DMS53 (cell line): ENCODE results near the gene ACOX1.

Source experiments
- DNase-seq: peaks from one replicate; lab custom pipeline; 2025; lab: John Stamatoyannopoulos, UW

The ACOX1 gene

GRCh38 chr17:76008630-76009425, 29.9 kb upstream of the ACOX1 start:
- DNase-seq, result no peak

- no peak for DNase-seq
Measured at GRCh38 chr17:76008208-76008607, 29.2 kb upstream of the ACOX1 start.

- no peak for DNase-seq
Measured at GRCh38 chr17:76007850-76008165, 28.8 kb upstream of the ACOX1 start.

DNA sequence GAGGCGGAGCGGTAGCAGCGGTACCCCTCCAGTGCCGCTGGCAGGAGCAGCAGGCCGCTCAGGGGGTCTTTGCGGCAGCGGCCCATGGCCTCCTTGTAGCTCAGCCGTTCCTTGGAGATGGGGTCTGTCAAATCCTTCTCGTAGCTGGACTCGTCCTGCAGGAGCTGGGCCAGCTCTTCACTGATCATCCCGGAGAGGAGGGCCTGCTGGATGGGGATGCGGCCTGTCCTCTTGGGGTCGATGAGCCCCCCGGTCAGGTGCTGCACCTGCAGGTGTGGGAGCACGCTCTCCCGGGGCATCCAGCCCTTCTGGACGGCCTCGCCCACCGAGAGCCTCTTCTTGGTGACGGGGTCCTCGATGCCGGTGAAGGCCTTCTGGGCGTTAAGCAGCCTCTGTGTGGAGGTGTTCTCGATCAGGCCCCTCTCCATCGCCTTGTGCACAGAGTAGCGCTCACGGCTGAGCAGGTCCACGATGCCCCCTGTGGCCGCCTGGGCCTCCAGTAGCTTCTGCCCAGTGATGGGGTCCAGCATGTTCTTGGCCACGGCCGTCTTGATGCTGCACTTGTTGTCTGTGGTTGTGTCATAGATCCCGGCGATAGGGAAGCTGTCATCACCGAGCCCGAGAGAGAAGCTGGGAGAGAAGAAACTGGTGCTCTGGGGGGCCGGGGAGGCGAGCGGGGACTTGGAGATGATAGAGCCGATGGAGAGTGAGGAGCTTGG, 28.3 kb upstream of the ACOX1 start:
- DNase-seq, result no peak

DNA sequence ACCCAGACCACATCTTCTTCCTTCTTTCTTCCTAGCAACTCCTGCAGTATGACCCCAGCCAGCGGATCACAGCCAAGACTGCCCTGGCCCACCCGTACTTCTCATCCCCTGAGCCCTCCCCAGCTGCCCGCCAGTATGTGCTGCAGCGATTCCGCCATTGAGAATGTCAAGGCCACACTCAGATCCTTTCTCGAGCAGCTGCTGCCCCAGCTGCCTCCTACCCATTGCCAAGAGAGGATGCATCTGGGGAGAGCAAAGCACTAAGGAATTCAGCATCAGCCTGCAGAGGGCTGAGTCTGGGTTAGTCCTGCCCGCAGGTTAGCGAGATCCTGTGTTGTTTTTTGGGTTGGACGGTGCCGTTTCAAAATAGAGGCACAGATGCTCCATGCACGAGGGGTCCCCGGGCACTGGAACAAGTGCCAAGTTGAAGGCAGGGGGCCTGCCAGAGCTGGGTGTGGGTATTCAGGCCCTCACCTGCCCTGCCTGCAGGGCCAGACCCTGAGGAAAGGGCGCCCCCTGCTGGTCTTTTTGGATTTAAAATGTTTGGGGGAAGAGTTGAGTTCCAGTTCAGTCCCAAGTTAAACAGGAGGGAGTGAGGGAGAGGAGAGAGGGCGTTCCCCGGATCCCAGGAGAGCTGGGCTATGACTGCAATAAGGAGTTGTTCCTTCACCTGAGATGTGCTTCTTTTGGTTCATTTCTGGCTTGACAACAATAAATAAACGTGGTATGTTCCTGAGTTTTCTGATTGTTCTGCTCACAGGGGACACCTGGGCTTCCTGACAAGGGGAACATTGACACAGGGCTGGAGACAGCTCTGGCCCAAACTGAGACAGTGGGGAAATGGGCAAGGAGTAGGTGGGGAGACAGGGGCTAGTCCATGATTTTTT, 26.5 kb upstream of the ACOX1 start:
- peak; percentile 89 for DNase-seq

DNA sequence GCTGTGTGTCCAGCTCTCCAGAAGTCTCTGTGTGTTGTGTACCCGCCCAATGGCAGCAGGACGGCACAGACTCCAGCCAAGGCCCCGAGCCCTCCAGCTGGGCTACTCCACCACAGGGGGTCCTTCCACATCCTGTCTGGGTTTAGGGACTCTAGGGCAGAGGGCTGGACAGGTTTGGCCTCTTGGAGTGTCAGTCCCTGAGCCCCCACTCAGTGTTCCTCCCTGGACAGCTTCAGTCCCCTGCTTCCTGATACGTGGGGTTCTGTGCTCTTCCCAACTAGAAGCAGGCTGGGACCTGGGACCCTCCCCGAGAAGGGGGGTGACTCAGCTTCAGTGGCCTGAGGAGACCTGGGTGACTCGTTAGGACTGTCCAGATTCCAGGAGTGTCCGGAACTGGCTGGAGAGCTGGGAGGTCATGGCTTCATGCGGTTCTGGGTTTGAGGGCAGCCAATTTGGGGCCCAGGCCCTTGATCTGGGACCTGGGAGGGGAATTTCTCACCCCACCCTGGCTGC, 25.8 kb upstream of the ACOX1 start:
- no peak for DNase-seq

DNA sequence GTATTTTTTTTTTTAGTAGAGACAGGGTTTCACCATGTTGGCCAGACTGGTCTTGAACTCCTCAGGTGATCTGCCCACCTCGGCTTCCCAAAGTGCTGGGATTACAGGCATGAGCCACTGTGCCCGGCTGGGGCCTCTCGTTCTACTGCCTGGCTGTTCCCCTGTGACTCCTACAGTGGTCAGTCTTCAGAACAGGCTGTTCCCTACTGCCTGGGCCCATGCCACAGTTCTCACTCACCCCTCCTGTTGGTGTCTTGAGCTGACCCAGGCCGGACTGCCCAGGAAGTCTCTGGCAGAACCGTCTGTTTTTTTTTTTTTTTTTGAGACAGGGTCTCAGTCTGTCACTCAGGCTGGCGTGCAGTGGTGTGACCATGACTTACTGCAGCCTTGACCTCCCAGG, 24.9 kb upstream of the ACOX1 start:
- no peak for DNase-seq

GRCh38 chr17:76002100-76002499, 23.1 kb upstream of the ACOX1 start:
- no peak for DNase-seq

- no peak for DNase-seq
Measured at GRCh38 chr17:76000755-76001521, 22.0 kb upstream of the ACOX1 start, which contains the start of gene CDK3. Gene CDK3, plus strand, starts transcription at chr17:76000855. Its CDS starts 571 bp downstream, at chr17:76001426.

GRCh38 chr17:76000016-76000754, 21.2 kb upstream of the ACOX1 start:
- DNase-seq, result peak; percentile 61

GRCh38 chr17:75998327-75998795, 19.4 kb upstream of the ACOX1 start:
- no peak for DNase-seq

DNA sequence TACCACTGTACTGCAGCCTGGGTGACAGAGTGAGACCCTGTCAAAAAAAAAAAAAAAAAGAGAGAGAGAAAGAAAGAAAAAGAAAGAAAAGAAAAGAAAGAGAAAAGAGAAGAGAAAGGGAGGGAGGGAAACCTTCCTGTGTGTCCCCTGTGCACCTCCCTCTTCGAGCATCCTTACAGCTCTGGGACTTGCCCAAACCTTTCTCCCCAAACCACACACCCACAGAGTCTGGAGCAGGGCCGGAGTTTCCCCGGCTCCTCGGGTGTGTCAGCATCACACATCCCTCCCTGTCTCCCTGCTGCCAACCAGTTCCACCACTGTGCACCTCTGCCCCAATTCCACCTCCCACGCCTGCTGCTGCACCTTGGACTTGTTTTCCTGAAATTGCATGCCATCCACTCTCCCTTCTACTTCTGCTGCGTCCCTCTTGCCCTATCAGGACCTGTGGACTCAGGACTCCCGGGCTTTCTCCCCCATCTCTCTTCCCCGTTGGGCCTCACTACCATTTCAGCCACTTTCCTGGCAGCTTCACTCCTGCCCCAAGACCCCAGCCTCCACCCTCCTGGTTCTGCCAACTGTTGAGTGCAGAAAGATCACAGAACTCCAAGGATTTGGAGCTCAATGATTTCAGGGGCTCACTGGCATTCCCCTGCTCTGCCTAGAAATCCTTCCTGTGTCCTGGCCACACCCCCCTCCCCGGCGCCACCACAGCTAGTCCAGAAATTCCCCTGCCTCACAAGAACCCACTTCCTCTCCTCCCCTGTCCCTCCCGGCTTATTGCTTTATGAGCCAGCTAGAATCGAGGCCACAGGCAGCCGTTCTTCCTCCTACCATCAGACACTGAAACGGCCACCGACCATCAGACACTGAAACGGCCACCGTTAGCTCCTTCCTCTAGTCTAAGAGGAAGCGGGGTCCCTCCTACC, 18.0 kb upstream of the ACOX1 start:
- no peak for DNase-seq

- DNase-seq, result no peak
Measured at GRCh38 chr17:75995385-75995925, 16.5 kb upstream of the ACOX1 start.

- no peak for DNase-seq
Measured at GRCh38 chr17:75994802-75995370, 15.9 kb upstream of the ACOX1 start.

DNA sequence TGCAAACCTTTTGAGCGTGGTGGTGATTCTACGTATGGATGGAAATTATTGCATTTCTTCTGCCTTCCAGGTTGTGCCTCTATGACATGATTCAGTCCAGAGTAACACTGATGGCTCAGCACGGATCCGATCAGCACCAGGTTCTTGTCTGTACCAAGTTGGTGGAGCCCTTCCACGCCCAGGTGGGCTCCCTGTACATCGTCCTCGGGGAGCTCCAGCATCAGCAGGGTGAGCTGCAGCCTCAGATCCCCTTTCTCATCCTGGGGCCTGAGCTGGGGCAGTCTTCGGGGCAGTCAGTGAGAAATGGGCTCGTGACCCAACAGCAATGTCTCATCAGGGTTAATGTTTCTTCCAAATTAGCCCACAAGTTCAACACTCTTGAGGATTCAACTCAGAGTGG, 12.4 kb upstream of the ACOX1 start:
- DNase-seq, result no peak

DNA sequence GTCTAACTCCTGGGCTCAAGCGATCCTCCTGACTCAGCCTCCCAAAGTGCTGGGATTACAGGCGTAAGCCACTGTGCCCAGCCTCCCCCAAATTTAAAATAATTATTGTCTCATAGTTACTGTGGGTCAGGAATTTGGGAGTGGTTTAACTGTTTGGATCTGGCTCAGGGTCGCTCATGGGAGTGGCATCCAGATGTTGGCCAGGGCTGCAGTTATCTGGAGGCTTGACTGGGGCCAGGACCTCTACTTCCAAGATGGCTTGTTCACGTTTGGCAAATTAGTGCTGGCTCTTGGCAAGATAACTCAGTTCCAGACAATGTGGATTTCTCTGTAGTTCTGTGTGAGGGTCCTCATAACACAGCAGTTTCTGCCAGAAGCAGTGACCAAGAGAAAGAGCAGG, 8.1 kb upstream of the ACOX1 start:
- DNase-seq, result no peak

- DNase-seq, result no peak
Measured at GRCh38 chr17:75985986-75986385, 7.0 kb upstream of the ACOX1 start.

DNA sequence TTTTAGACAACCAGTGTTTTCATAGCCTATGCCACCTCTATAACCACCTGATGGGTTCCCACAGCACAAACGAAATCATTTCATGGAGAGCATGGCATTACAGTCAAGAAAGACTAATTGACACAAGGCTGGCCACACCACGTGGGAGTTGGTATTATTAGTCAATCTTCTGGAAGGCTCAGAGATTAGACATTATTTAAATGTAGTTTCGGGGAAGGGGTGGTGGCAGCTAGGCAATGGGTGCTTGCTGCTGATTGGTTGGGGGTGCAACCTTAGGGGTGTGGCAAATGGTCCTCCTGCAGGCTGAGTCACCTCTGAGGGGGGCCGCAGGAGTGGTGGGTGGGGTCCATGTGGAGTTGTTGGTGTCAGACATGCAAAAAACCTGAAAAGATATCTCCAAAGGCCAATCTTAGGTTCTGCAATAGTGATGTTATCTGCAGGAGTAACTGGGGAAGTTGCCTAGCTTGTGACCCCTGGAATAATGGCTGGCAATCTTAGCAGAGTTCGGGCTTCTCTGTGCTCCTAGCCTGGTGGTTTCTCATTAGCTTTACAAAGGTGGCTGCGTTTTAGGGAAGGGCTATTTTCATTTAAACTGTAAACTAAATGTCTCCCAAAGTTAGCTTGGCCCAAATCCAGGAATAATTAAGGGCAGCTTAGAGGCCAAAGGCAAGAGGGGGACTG, 4.7 kb upstream of the ACOX1 start:
- no peak for DNase-seq
